Aorta (tissue), 5 donors: ENCODE results near the gene PAK6. TPM values are rescaled to one million over a fixed set of nuclear protein-coding genes. Genes with fewer than 3 reads are reported as not detected.

Source experiments
- ATAC-seq: fragments of 200-7000 bp; cut with Tn5 transposase; one replicate; pipeline ENCODE4 v1.9.1; 2022; ENCODE audit warnings: moderate library complexity; ENCODE audit not compliant: low FRiP score
- DNase-seq, 2 donors: peaks; one replicate each; pipeline ENCODE4 v3.0.0-alpha.2; 2020
- H3K27ac ChIP-seq, 2 donors: one replicate each; pipeline ENCODE4 v1.5.1; 2013; ENCODE audit warnings: low read length in 2 of 2, mild to moderate bottlenecking in 2 of 2, moderate library complexity in 2 of 2, control low read depth in 1 of 2, inconsistent platforms in 1 of 2, low read depth in 1 of 2
- H3K27me3 ChIP-seq, 2 donors: one replicate each; pipeline ENCODE4 v1.6.1; 2013; ENCODE audit warnings: control low read depth in 1 of 2, low read length in 1 of 2, mild to moderate bottlenecking in 1 of 2, moderate library complexity in 1 of 2; ENCODE audit not compliant: insufficient read depth in 2 of 2, control insufficient read depth in 1 of 2
- H3K36me3 ChIP-seq, 2 donors: one replicate each; pipeline ENCODE4 v1.6.1; 2013; ENCODE audit warnings: control low read depth in 1 of 2, low read length in 1 of 2, mild to moderate bottlenecking in 1 of 2; ENCODE audit not compliant: insufficient read depth in 2 of 2, control insufficient read depth in 1 of 2
- H3K4me1 ChIP-seq, 2 donors: one replicate each; pipeline ENCODE4 v1.6.1; 2013; ENCODE audit warnings: low read length in 2 of 2, control low read depth in 1 of 2, mild to moderate bottlenecking in 1 of 2, moderate library complexity in 1 of 2; ENCODE audit not compliant: insufficient read depth in 2 of 2, control insufficient read depth in 1 of 2
- H3K4me3 ChIP-seq, 2 donors: one replicate each; pipeline ENCODE4 v1.5.1; 2013; ENCODE audit warnings: low read length in 2 of 2, control low read depth in 1 of 2, mild to moderate bottlenecking in 1 of 2
- H3K9me3 ChIP-seq: one replicate; pipeline ENCODE4 v1.6.1; 2013; ENCODE audit warnings: mild to moderate bottlenecking, low read length; ENCODE audit not compliant: control insufficient read depth
- WGBS, 2 donors: extraction: QIAGEN DNeasy Blood & Tissue Kit; methylation state at CpG; one replicate each; pipeline ENCODE4 v1.1.7; 2013; 5-methylcytosine and 5-hydroxymethylcytosine counted together
- intact Hi-C, 2 donors: fragments of 100-400 bp; cut with DNase I; formaldehyde crosslinking; loops; one replicate each; pipeline versions ENCODE4 v1.14.2 to v1.15.0; 2022
- polyA plus RNA-seq, 2 donors: library from polyadenylated mRNA; stranded (reverse); fragments of 200-250 nt; gene quantifications; one replicate each; pipeline ENCODE4 v1.2.3, GENCODE V29; 2013
- total RNA-seq, 2 donors: library from RNA; stranded (reverse); fragmentation: NEBNext Ultra II Directional; extraction: Animal tissue kit (Norgen Biotek cat#: 25700); gene quantifications; one replicate each; pipeline ENCODE4 v1.2.1, GENCODE V29; 2021
- donor health status: healthy with polysubstance abuse.
- donor health status: Bipolar disorder and iron deficiency.
- donor health status: DM: no; HTN: no; CAD: no.
- donor health status: DM: no; HTN: no; CAD: no.
- donor health status: DM: yes; HTN: yes; CAD: no.

Gene PAK6
- total and polyA plus RNA-seq, 4 donors: 0.81 to 0.91 TPM; not detected in 2

- intact Hi-C loops: no loop called here
- 91 to 94% methylated on average over 5 of the region's 5 CpGs for WGBS, 2 donors
- no peaks in the 10 kb centered on the region for H3K36me3 ChIP-seq
- no peak overlapping the region for H3K4me3 ChIP-seq
- ATAC-seq: no peak
- no peaks in the 10 kb centered on the region for H3K9me3 ChIP-seq
- H3K27me3 ChIP-seq: no peaks in the 10 kb centered on the region
- peak; percentile 11 to 43 for DNase-seq
- H3K4me1 ChIP-seq: no peaks in the 10 kb centered on the region
- H3K27ac ChIP-seq: no peak overlapping the region
Observed at GRCh38 chr15:40296561-40297230, 57.8 kb downstream of the PAK6 start.

- ATAC-seq (no peak), DNase-seq (peak; percentile 35 to 44)
- 96 to 97% methylated on average over 10 of the region's 10 CpGs for WGBS, 2 donors
- H3K27ac ChIP-seq: no peak overlapping the region
- intact Hi-C loops: no loop called here
- H3K27me3 ChIP-seq: no peaks in the 10 kb centered on the region
- no peaks in the 10 kb centered on the region for H3K9me3 ChIP-seq
- no peaks in the 10 kb centered on the region for H3K4me1 ChIP-seq
- H3K36me3 ChIP-seq: no peaks in the 10 kb centered on the region
- no peak overlapping the region for H3K4me3 ChIP-seq
Observed at GRCh38 chr15:40297356-40297755, 58.5 kb downstream of the PAK6 start.

- H3K4me1 ChIP-seq: no peaks in the 10 kb centered on the region
- no peaks in the 10 kb centered on the region for H3K36me3 ChIP-seq
- H3K27ac ChIP-seq: no peak overlapping the region
- no peaks in the 10 kb centered on the region for H3K9me3 ChIP-seq
- ATAC-seq (no peak), DNase-seq (peak; percentile 21 to 36)
- 97% methylated on average over 17 of the region's 17 CpGs for WGBS, 2 donors
- intact Hi-C loops: no loop called here
- no peaks in the 10 kb centered on the region for H3K27me3 ChIP-seq
- no peak overlapping the region for H3K4me3 ChIP-seq
Observed at GRCh38 chr15:40298216-40298935, 59.5 kb downstream of the PAK6 start.

- Histone ChIP-seq H3K4me1 (no peaks in the 10 kb centered on the region), H3K9me3 (no peaks in the 10 kb centered on the region), H3K27me3 (no peaks in the 10 kb centered on the region), H3K36me3 (no peaks in the 10 kb centered on the region), H3K27ac (no peak overlapping the region), H3K4me3 (no peak overlapping the region)
- intact Hi-C loops: no loop called here
- DNase-seq: no peak
- ATAC-seq: no peak
- WGBS, 2 donors: 98 to 99% methylated on average over 2 of the region's 2 CpGs
Observed at GRCh38 chr15:40300367-40300766, 61.5 kb downstream of the PAK6 start.

GRCh38 chr15:40300771-40301170 lies 61.9 kb downstream of the PAK6 start:
- ATAC-seq (no peak), DNase-seq (peak in 1 of 2 donors; percentile 12)
- Histone ChIP-seq H3K36me3 (no peaks in the 10 kb centered on the region), H3K27ac (no peak overlapping the region), H3K27me3 (no peaks in the 10 kb centered on the region), H3K4me3 (no peak overlapping the region), H3K4me1 (no peaks in the 10 kb centered on the region), H3K9me3 (no peaks in the 10 kb centered on the region)
- 94 to 95% methylated on average over 2 of the region's 2 CpGs for WGBS, 2 donors
- intact Hi-C loops: no loop called here

- Histone ChIP-seq H3K36me3 (no peaks in the 10 kb centered on the region), H3K27ac (no peak overlapping the region), H3K27me3 (no peaks in the 10 kb centered on the region), H3K4me3 (no peak overlapping the region), H3K4me1 (no peaks in the 10 kb centered on the region), H3K9me3 (no peaks in the 10 kb centered on the region)
- DNase-seq (peak; percentile 33 to 36), ATAC-seq (no peak)
- 34 to 35% methylated on average over 12 of the region's 12 CpGs for WGBS, 2 donors
- intact Hi-C loops: no loop called here
Observed at GRCh38 chr15:40301467-40302179, 62.8 kb downstream of the PAK6 start.

- peak; percentile 41 to 62 for DNase-seq
- Histone ChIP-seq H3K9me3 (no peaks in the 10 kb centered on the region), H3K27ac (no peak overlapping the region), H3K27me3 (no peaks in the 10 kb centered on the region), H3K4me1 (no peaks in the 10 kb centered on the region), H3K4me3 (no peak overlapping the region), H3K36me3 (no peaks in the 10 kb centered on the region)
- intact Hi-C loops: no loop called here
- 96 to 97% methylated on average over 18 to 19 of the region's 19 CpGs for WGBS, 2 donors
- ATAC-seq: no peak
Observed at GRCh38 chr15:40302288-40302886, 63.5 kb downstream of the PAK6 start.

- peak; percentile 35 to 39 for DNase-seq
- Histone ChIP-seq H3K36me3 (no peaks in the 10 kb centered on the region), H3K4me1 (no peaks in the 10 kb centered on the region), H3K27me3 (no peaks in the 10 kb centered on the region), H3K27ac (no peak overlapping the region), H3K4me3 (no peak overlapping the region), H3K9me3 (no peaks in the 10 kb centered on the region)
- intact Hi-C loops: no loop called here
- ATAC-seq: no peak
- WGBS, 2 donors: 53 to 56% methylated on average over 11 of the region's 11 CpGs
Observed at GRCh38 chr15:40302981-40303380, 64.1 kb downstream of the PAK6 start.
